Lung (tissue), 12 donors: ENCODE data around the gene SCUBE3. TPM values are rescaled to one million over a fixed set of nuclear protein-coding genes. Genes with fewer than 3 reads are reported as not detected.

Source experiments
- ATAC-seq: fragments of 200-7000 bp; cut with Tn5 transposase; one replicate; pipeline ENCODE4 v1.9.1; 2020; ENCODE audit warnings: moderate number of reproducible peaks; ENCODE audit not compliant: insufficient read depth, low FRiP score
- DNase-seq, 3 donors: peaks; one replicate each; pipeline ENCODE4 v3.0.0-alpha.2; 2013 to 2017
- H3K27ac ChIP-seq, 2 donors: one replicate each; pipeline ENCODE4 v1.5.1; 2013; ENCODE audit warnings: mild to moderate bottlenecking in 2 of 2, moderate library complexity in 2 of 2, control low read depth in 1 of 2, inconsistent platforms in 1 of 2, low read depth in 1 of 2, low read length in 1 of 2
- H3K27me3 ChIP-seq, 3 donors: one replicate each; pipeline ENCODE4 v1.5.1; 2013; ENCODE audit warnings: low read length in 2 of 3; ENCODE audit not compliant: control insufficient read depth in 3 of 3, insufficient read depth in 3 of 3
- H3K36me3 ChIP-seq, 4 donors: one replicate each; pipeline ENCODE4 v1.5.1; 2013; ENCODE audit warnings: low read length in 4 of 4, mild to moderate bottlenecking in 1 of 4, moderate library complexity in 1 of 4; ENCODE audit not compliant: control insufficient read depth in 4 of 4, insufficient read depth in 4 of 4
- H3K4me1 ChIP-seq, 5 donors: one replicate each; pipeline ENCODE4 v1.5.1; 2013; ENCODE audit warnings: low read length in 5 of 5, mild to moderate bottlenecking in 2 of 5, moderate library complexity in 1 of 5; ENCODE audit not compliant: control insufficient read depth in 5 of 5, insufficient read depth in 5 of 5
- H3K4me3 ChIP-seq: one replicate; pipeline ENCODE4 v1.5.1; 2013; ENCODE audit warnings: mild to moderate bottlenecking, control low read depth, moderate library complexity
- H3K9ac ChIP-seq, 2 donors: one replicate each; pipeline ENCODE4 v1.5.1; 2013; ENCODE audit warnings: low read length in 2 of 2, control low read depth in 1 of 2; ENCODE audit not compliant: insufficient read depth in 1 of 2
- H3K9me3 ChIP-seq, 4 donors: one replicate each; pipeline ENCODE4 v1.5.1; 2013; ENCODE audit warnings: low read length in 3 of 4, mild to moderate bottlenecking in 1 of 4, moderate library complexity in 1 of 4; ENCODE audit not compliant: control insufficient read depth in 4 of 4, insufficient read depth in 3 of 4
- CTCF ChIP-seq: IDR thresholded peaks from 2 replicates; pipeline ENCODE4 v1.5.1; 2012; ENCODE audit warnings: mild to moderate bottlenecking; ENCODE audit errors: control extremely low read depth, extremely low read depth
- WGBS, 2 donors: extraction: QIAGEN DNeasy Blood & Tissue Kit; methylation state at CpG; one replicate each; pipeline ENCODE4 v1.1.7; 2013; 5-methylcytosine and 5-hydroxymethylcytosine counted together
- polyA plus RNA-seq, 2 donors: library from polyadenylated mRNA; stranded (reverse); fragments of 200-250 nt; gene quantifications; one replicate each; pipeline ENCODE4 v1.2.1, GENCODE V29; 2013
- total RNA-seq, 2 donors: library from RNA; depleted of rRNA in 1 of 2; stranded (reverse); fragments of >200 nt in 1 of 2; gene quantifications; one replicate each; pipeline ENCODE4 v1.2.1, GENCODE V29; 2014 to 2021
- donor health status: control.
- donor health status: control.
- donor health status: Bipolar disorder and iron deficiency.
- donor health status: healthy.
- donor health status: DM: yes; HTN: yes; CAD: no.

The SCUBE3 gene
- total and polyA plus RNA-seq, 4 donors, result 0.02 to 2.1 (median 0.92) TPM

GRCh38 chr6:35230950-35231349, 17.2 kb downstream of the SCUBE3 start:
- H3K27me3 ChIP-seq, result no peaks in the 10 kb centered on the region
- 35 to 64% methylated on average over 1 of the region's 1 CpG for WGBS, 2 donors
- H3K27ac ChIP-seq, result no peak overlapping the region
- ATAC-seq (no peak), DNase-seq (peak; percentile 43 to 66 (median 52))
- H3K4me3 ChIP-seq, result no peak overlapping the region
- no peaks in the 10 kb centered on the region for H3K9me3 ChIP-seq
- no peaks in the 10 kb centered on the region for H3K36me3 ChIP-seq
- TF ChIP-seq CTCF, result no peak
- no peak overlapping the region for H3K9ac ChIP-seq
- peaks cover 0 to 13% (median 5%) of the 10 kb centered on the region in 5 donors for H3K4me1 ChIP-seq

GRCh38 chr6:35231563-35231962, 17.8 kb downstream of the SCUBE3 start:
- Histone ChIP-seq H3K4me1 (peaks cover 0 to 16% (median 5%) of the 10 kb centered on the region in 5 donors), H3K9ac (no peak overlapping the region), H3K27ac (no peak overlapping the region), H3K4me3 (no peak overlapping the region), H3K36me3 (no peaks in the 10 kb centered on the region), H3K27me3 (no peaks in the 10 kb centered on the region), H3K9me3 (no peaks in the 10 kb centered on the region)
- ATAC-seq (no peak), DNase-seq (no peak)
- 96 to 97% methylated on average over 7 of the region's 7 CpGs for WGBS, 2 donors
- TF ChIP-seq CTCF, result no peak

- Histone ChIP-seq H3K36me3 (no peaks in the 10 kb centered on the region), H3K27me3 (no peaks in the 10 kb centered on the region), H3K4me1 (peaks cover 5 to 28% (median 17%) of the 10 kb centered on the region in 5 donors), H3K4me3 (no peak overlapping the region), H3K27ac (no peak overlapping the region), H3K9me3 (no peaks in the 10 kb centered on the region), H3K9ac (no peak overlapping the region)
- no peak for ATAC-seq
- no peak for DNase-seq
- 72 to 86% methylated on average over 4 of the region's 4 CpGs for WGBS, 2 donors
- no peak for TF ChIP-seq CTCF
Observed at GRCh38 chr6:35234901-35235300, 21.1 kb downstream of the SCUBE3 start.

- H3K27me3 ChIP-seq, result no peaks in the 10 kb centered on the region
- H3K9me3 ChIP-seq, result no peaks in the 10 kb centered on the region
- ATAC-seq (no peak), DNase-seq (no peak)
- no peak overlapping the region for H3K4me3 ChIP-seq
- peaks cover 4 to 27% (median 17%) of the 10 kb centered on the region in 5 donors for H3K4me1 ChIP-seq
- no peak for TF ChIP-seq CTCF
- H3K36me3 ChIP-seq, result no peaks in the 10 kb centered on the region
- 87 to 99% methylated on average over 5 of the region's 5 CpGs for WGBS, 2 donors
- no peak overlapping the region for H3K27ac ChIP-seq
- H3K9ac ChIP-seq, result no peak overlapping the region
Observed at GRCh38 chr6:35236223-35236622, 22.5 kb downstream of the SCUBE3 start.
